Astrocyte (in vitro differentiated cells and primary cell): ENCODE results near the gene GSS. TPM values are rescaled to one million over a fixed set of nuclear protein-coding genes. Genes with fewer than 3 reads are reported as not detected.

Experiments used
- DNase-seq: peaks from one replicate; pipeline ENCODE4 v3.0.0-alpha.2; 2010; ENCODE audit warnings: low read depth
- FAIRE-seq: peaks from 2 replicates; lab custom pipeline; 2011; peaks lifted over from hg19 to GRCh38; lab: Jason Lieb, UNC
- H2AFZ ChIP-seq: 2 replicates; pipeline ENCODE4 v1.6.0; 2012; ENCODE audit warnings: low read depth, low read length, inconsistent platforms
- H3K27ac ChIP-seq: 2 replicates; pipeline ENCODE4 v1.5.1; 2011; ENCODE audit warnings: low read depth, low read length, inconsistent platforms
- H3K27me3 ChIP-seq: 2 replicates; pipeline ENCODE4 v1.6.0; 2011; ENCODE audit warnings: low read length, inconsistent platforms; ENCODE audit not compliant: insufficient read depth
- H3K36me3 ChIP-seq: 2 replicates; pipeline ENCODE4 v1.5.1; 2011; ENCODE audit warnings: low read length, inconsistent platforms; ENCODE audit not compliant: insufficient read depth
- H3K4me1 ChIP-seq: 2 replicates; pipeline ENCODE4 v1.5.1; 2011; ENCODE audit warnings: low read length, inconsistent platforms; ENCODE audit not compliant: insufficient read depth
- H3K4me2 ChIP-seq: 2 replicates; pipeline ENCODE4 v1.6.0; 2012; ENCODE audit warnings: low read length, inconsistent platforms
- H3K4me3 ChIP-seq: 2 replicates; pipeline ENCODE4 v1.5.1; 2011; ENCODE audit warnings: low read depth, mild to moderate bottlenecking, low read length, inconsistent platforms; ENCODE audit not compliant: insufficient read depth
- H3K79me2 ChIP-seq: 2 replicates; pipeline ENCODE4 v1.6.0; 2012; ENCODE audit warnings: mild to moderate bottlenecking, low read length, inconsistent platforms; ENCODE audit not compliant: insufficient read depth
- H3K9ac ChIP-seq: 2 replicates; pipeline ENCODE4 v1.6.0; 2012; ENCODE audit warnings: mild to moderate bottlenecking, low read length, inconsistent platforms
- H3K9me3 ChIP-seq: 2 replicates; pipeline ENCODE4 v1.5.1; 2012; ENCODE audit warnings: low read depth, mild to moderate bottlenecking, low read length, inconsistent platforms; ENCODE audit not compliant: insufficient read depth
- H4K20me1 ChIP-seq: 2 replicates; pipeline ENCODE4 v1.6.0; 2012; ENCODE audit warnings: low read length, inconsistent platforms; ENCODE audit not compliant: insufficient read depth
- H3K27ac Mint-ChIP-seq: one replicate; pipeline ENCODE4 v1.8.0; 2021; ENCODE audit warnings: mild to moderate bottlenecking, mixed read lengths; ENCODE audit not compliant: unreplicated experiment
- H3K27me3 Mint-ChIP-seq: one replicate; pipeline ENCODE4 v1.8.0; 2021; ENCODE audit warnings: low read depth, mixed read lengths; ENCODE audit not compliant: unreplicated experiment
- H3K36me3 Mint-ChIP-seq: one replicate; pipeline ENCODE4 v1.8.0; 2021; ENCODE audit warnings: low read depth, mixed read lengths; ENCODE audit not compliant: unreplicated experiment
- H3K4me1 Mint-ChIP-seq: one replicate; pipeline ENCODE4 v1.8.0; 2021; ENCODE audit warnings: low read depth, mixed read lengths; ENCODE audit not compliant: unreplicated experiment
- H3K4me3 Mint-ChIP-seq: one replicate; pipeline ENCODE4 v1.8.0; 2021; ENCODE audit warnings: mild to moderate bottlenecking, moderate library complexity, mixed read lengths; ENCODE audit not compliant: unreplicated experiment
- H3K9me3 Mint-ChIP-seq: one replicate; pipeline ENCODE4 v1.8.0; 2021; ENCODE audit warnings: mild to moderate bottlenecking, mixed read lengths; ENCODE audit not compliant: unreplicated experiment
- EZH2 ChIP-seq: IDR thresholded peaks from 2 replicates; pipeline ENCODE4 v1.6.1; 2012; ENCODE audit warnings: mild to moderate bottlenecking, low read length, inconsistent platforms; ENCODE audit not compliant: insufficient read depth
- total RNA-seq: library from RNA; stranded (reverse); gene quantifications from 2 replicates; pipeline ENCODE4 v1.2.1, GENCODE V29; 2021
- TF ChIP-seq, protein P1 (sequence below): IDR thresholded peaks from 2 replicates; pipeline ENCODE4 v1.5.1; 2011; ENCODE audit warnings: low read depth, mild to moderate bottlenecking, inconsistent platforms, low read length, moderate library complexity; ENCODE audit not compliant: insufficient read depth

Gene GSS
- total RNA-seq, 1 donor from 2014 or later, result 44.6 TPM

- no peak overlapping the region for H3K27ac Mint-ChIP-seq
- FAIRE-seq, result no peak
Observed at GRCh38 chr20:35004051-35004725, 48.6 kb upstream of the GSS start.

DNA sequence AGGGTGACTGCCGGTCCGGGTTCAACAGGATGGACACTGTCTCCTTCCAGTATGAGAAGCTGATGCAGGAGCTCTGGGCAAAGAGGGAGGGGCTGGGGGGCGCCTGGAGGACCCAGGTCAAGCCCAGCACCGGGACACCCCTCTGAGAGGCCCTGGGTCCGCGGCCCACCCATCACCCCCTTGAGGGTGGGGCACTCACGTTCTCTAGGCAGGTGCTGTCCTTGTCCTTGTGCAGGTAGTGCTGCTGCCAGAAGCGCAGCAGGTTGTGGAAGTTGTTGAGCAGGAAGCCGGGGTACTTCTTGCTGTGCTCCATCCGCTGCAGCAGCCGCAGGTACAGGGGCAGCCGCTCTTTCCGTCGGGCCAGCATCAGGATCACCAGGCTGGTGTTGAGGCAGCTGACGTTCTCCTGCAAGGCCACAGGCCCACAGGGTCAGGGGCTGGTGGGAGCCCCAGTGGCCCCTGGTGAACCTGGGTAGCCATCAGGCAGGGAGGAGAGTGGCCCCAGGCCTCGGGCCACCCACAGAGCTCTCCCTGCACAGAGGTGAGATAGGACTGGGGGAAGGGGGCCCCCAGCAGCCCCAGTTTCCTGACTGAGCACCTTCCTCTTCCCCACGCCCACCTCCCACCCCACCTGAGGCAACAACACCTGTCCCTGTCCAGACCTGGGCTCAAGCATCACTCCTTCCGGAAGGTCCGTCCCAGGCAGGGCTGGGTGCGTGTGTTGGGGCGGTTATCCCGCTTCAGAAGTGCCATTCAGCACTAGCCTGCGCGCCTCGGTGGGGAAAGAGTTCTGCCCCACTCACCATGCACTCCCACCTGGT, 47.8 kb upstream of the GSS start:
- H3K36me3 ChIP-seq, result peaks cover 24% of the 10 kb centered on the region
- H3K4me3 ChIP-seq, result no peak overlapping the region
- H3K4me1 Mint-ChIP-seq, result no peaks in the 10 kb centered on the region
- H4K20me1 ChIP-seq, result peaks cover 46% of the 10 kb centered on the region
- H3K4me2 ChIP-seq, result no peak overlapping the region
- no peak overlapping the region for H3K27ac Mint-ChIP-seq
- no peaks in the 10 kb centered on the region for H3K79me2 ChIP-seq
- DNase-seq (no peak), FAIRE-seq (no peak)
- no peaks in the 10 kb centered on the region for H3K27me3 ChIP-seq
- no peak overlapping the region for H3K27ac ChIP-seq
- no peaks in the 10 kb centered on the region for H3K27me3 Mint-ChIP-seq
- H3K4me1 ChIP-seq, result no peaks in the 10 kb centered on the region
- no peaks in the 10 kb centered on the region for H3K9me3 Mint-ChIP-seq
- TF ChIP-seq EZH2, result no peak
- TF ChIP-seq, protein P1, sequence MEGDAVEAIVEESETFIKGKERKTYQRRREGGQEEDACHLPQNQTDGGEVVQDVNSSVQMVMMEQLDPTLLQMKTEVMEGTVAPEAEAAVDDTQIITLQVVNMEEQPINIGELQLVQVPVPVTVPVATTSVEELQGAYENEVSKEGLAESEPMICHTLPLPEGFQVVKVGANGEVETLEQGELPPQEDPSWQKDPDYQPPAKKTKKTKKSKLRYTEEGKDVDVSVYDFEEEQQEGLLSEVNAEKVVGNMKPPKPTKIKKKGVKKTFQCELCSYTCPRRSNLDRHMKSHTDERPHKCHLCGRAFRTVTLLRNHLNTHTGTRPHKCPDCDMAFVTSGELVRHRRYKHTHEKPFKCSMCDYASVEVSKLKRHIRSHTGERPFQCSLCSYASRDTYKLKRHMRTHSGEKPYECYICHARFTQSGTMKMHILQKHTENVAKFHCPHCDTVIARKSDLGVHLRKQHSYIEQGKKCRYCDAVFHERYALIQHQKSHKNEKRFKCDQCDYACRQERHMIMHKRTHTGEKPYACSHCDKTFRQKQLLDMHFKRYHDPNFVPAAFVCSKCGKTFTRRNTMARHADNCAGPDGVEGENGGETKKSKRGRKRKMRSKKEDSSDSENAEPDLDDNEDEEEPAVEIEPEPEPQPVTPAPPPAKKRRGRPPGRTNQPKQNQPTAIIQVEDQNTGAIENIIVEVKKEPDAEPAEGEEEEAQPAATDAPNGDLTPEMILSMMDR, result no peak
- no peaks in the 10 kb centered on the region for H3K9me3 ChIP-seq
- no peak overlapping the region for H3K4me3 Mint-ChIP-seq
- H3K36me3 Mint-ChIP-seq, result peaks cover 14% of the 10 kb centered on the region
- H3K9ac ChIP-seq, result no peak overlapping the region
- H2AFZ ChIP-seq, result no peak overlapping the region

More at GRCh38 chr20:35004051-35004725, 48.6 kb upstream of the GSS start:
- H3K4me2 ChIP-seq, result no peak overlapping the region
- H3K9me3 ChIP-seq, result no peaks in the 10 kb centered on the region
- TF ChIP-seq, protein P1, result no peak
- TF ChIP-seq EZH2, result no peak
- no peaks in the 10 kb centered on the region for H3K79me2 ChIP-seq
- Mint-ChIP-seq H3K36me3 (peaks cover 22% of the 10 kb centered on the region), H3K27me3 (no peaks in the 10 kb centered on the region), H3K4me3 (no peak overlapping the region), H3K4me1 (no peaks in the 10 kb centered on the region), H3K9me3 (no peaks in the 10 kb centered on the region)
- no peak overlapping the region for H3K27ac ChIP-seq
- peaks cover 49% of the 10 kb centered on the region for H4K20me1 ChIP-seq
- no peak overlapping the region for H3K4me3 ChIP-seq
- H3K9ac ChIP-seq, result no peak overlapping the region
- H2AFZ ChIP-seq, result no peak overlapping the region
- no peak for DNase-seq
- no peaks in the 10 kb centered on the region for H3K27me3 ChIP-seq
- peaks cover 31% of the 10 kb centered on the region for H3K36me3 ChIP-seq
- no peaks in the 10 kb centered on the region for H3K4me1 ChIP-seq
